Stimulated activated CD4-positive, alpha-beta T cell treated with anti-CD3 and anti-CD28 coated beads, Interleukin-2, amount 100 ng/mL, for 4 hours (primary cell): ENCODE results near the gene ANK2.

Experiments
- DNase-seq: peaks from one replicate; pipeline ENCODE4 v3.0.0-alpha.2; 2020; ENCODE audit warnings: low read depth

The ANK2 gene

DNA sequence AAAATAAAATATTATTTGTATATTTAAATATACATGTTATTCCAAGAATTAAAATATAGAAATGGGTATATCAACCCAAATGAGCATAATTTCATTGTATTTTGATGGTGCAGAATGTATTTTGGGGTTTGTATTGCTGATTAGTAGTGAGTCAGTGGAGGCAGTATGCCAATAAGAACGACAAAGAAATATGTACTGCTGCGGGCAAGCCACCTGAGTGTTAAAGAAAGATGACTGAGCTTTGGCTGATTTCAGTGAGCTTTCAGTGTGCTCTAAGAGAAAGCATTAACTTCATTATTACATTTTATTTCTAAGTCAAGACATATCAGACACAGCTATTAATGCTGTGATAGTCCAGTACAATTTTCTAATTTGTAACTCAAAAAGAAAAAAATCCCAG is 297.8 kb downstream of the ANK2 start:
- no peak for DNase-seq

DNA sequence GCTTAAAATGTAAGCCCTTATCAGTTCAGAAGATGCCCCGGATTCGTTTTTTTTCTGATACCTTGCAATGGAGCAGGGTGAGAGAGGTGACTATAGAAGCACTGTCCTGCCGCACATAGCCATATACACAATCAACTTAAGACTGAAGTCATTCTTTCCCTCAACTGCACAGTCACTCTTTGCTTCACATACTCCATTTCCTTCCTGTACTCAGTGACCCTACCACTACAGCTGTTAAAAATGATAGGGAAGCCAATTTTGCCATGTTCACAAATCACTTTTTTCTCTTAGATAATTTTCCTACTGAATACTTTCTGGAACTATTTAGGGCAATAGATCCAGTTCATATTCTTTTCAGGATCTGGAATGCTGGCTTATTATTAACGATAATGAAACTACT is 300.0 kb downstream of the ANK2 start:
- no peak for DNase-seq

DNA sequence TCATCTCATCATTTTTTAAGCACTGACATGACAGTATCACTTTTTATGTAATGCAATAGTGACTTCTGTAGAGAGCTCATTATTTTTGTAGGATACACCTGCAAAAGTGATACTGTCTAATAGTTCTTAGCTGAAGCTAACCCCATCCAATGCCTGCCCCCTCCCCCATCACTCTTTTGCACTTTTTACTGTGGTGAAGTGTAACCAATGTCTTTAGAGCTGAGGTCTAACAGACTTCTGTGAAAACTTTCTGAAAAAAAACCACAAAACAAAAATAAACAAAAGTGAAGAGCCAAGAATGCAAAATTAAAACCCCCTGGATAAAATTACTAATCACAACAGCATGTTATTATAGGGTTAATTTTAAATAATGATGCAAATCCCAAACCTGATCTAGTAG is 301.1 kb downstream of the ANK2 start:
- DNase-seq, result no peak

DNA sequence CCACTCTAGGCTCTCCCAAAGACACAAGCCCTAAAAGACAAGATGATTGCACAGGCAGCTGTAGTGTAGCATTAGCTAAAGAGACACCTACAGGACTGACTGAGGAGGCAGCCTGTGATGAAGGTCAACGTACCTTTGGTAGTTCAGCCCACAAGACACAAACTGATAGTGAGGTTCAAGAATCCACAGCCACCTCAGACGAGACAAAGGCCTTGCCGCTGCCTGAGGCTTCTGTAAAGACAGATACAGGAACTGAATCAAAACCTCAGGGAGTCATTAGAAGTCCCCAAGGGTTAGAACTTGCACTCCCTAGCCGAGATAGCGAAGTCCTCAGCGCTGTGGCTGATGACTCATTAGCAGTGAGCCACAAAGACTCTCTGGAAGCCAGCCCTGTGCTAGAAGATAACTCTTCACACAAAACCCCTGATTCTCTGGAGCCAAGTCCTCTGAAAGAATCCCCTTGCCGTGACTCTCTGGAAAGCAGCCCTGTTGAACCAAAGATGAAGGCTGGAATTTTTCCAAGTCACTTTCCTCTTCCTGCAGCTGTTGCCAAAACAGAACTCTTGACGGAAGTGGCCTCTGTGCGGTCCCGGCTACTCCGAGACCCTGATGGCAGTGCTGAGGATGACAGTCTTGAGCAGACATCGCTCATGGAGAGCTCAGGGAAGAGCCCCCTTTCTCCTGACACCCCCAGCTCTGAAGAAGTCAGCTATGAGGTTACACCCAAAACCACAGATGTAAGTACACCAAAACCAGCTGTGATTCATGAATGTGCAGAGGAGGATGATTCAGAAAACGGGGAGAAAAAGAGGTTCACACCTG is 306.3 kb downstream of the ANK2 start:
- peak; percentile 67 for DNase-seq

DNA sequence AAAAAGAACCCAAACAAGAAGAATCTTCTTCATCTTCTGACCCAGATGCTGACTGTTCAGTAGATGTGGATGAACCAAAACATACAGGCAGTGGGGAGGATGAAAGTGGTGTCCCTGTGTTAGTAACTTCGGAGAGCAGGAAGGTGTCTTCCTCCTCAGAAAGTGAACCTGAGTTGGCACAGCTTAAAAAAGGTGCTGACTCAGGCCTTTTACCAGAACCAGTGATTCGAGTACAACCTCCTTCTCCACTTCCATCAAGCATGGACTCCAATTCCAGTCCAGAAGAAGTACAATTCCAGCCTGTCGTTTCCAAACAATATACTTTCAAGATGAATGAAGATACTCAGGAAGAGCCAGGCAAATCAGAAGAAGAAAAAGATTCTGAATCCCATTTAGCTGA is 307.0 kb downstream of the ANK2 start:
- DNase-seq, result no peak

DNA sequence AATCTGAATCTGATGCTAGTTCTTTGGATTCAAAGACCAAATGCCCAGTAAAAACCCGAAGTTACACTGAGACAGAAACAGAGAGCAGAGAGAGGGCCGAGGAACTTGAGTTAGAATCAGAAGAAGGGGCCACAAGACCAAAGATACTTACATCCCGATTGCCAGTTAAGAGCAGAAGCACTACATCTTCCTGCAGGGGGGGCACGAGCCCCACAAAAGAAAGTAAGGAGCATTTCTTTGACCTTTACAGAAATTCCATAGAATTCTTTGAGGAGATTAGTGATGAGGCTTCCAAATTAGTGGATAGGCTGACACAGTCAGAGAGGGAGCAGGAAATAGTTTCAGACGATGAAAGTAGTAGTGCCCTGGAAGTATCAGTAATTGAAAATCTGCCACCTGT is 309.3 kb downstream of the ANK2 start:
- no peak for DNase-seq

DNA sequence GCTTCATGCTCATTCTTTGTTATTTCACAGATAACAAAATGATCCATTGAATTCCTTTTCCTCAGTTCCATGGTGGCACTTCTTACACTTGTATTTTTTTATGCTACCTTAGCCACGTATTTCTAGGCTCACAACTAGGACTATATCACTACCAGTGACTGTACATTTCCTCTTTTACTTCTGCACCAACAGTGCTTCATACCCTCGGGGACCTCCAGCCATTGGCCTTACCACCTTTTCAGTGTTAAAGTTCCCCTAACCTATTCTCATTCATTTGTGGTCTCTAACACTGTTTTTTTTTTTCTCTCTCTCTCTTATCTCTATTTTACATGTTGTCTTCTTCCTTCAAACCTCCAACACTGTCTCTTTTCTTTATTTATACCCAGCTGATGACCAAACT is 315.9 kb downstream of the ANK2 start:
- DNase-seq, result no peak

DNA sequence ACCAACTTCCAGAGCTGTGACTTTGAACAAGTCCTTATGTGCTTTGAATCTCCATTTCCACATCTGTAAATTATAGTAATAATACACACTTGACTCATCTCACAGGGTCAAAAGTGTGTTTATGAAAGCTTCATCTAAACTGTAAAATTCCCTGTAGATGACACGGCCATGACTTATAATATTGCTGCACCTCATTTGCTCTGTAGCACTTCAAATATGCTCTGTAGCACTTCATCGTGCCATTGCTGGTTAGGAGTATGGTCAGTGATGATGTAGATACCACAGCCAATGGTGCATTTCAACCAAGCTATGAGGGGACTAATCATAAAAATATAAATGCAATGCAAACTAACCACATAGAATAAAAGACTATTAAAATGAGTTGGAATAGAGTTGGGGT is 318.6 kb downstream of the ANK2 start:
- DNase-seq, result no peak

DNA sequence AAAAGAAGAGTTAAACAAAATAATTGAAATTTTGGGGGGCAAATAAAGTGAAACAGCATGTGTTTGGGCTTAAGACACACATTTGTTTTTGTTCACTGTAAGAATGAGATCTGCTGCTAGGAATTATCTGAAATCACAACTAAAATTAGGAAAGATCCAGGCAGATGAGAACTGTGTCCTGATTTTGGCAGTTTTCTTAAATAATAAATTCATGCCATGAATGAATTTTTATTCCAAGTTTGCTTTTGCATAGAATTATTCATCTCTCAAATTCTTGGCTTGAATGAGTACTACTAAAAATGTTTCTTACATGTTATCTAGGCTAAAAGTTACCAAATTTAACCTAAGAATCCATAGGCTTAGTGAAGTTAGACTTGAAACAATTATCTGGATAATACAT is 321.7 kb downstream of the ANK2 start:
- DNase-seq, result no peak

DNA sequence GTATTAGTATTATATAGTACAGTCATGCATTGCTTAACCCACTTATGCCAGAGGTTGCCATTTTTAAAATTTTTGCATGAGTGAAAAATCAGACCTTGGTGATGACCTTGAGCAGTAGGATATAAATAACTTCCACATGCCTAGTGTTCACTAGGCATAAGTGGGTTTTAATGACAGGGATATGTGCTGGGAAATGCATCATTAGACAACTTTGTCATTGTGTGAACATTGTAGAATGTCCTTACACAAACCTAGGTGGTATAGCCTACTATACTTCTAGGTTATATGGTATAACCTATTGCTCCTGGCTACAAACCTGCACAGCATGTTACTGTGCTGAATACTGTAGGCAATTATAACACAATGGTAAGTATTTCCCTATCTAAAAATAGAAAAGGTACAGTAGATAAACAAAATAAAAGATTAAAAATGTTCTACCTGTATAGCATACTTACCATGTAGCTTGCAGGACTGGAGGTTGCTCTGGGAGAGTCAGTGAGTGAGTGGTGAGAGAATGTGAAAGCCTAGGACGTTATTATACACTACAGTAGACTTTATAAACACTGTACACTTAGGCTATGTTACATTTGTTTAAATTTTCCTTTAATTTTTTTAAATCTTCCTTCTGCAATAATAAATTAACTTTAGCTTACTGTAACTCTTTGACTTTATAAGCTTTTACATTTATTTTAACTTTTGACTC is 326.7 kb downstream of the ANK2 start:
- no peak for DNase-seq

DNA sequence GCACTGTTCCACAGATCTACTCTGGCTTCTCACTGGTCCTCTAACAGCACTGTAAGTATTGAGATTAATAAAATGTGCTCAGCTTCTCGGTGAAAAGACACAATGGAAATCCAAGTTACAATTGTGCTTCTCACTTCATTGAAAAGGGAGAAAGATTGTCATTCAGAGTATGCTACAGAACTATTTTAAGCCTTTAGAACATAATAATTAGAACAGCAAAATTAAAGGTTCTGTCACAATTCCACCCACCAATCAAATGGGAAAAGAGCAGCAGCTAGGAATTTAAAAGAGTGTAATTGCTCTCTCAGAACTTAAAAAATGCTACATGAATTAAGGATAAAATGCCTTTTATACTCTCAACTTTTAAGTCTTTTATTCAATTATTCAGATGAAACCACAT is 329.4 kb downstream of the ANK2 start:
- DNase-seq, result no peak

DNA sequence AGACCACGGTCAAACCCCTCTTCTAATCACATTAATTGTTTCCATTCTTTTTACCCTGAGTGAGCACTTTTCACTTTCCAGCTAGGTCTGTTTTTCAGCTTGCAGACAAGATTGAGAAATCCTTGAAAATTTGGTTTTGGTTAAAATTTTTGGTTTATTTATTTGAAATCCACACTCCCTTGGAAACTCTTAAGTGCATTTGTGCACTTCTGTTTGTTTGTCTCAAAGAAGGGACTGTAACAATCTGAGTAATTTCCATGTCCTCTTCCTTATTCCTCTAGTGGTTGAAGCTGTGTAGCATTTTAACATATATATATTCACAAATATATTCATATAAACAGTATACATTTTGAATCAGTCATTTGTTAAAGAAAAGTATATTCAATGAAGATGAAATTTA is 333.3 kb downstream of the ANK2 start:
- no peak for DNase-seq

DNA sequence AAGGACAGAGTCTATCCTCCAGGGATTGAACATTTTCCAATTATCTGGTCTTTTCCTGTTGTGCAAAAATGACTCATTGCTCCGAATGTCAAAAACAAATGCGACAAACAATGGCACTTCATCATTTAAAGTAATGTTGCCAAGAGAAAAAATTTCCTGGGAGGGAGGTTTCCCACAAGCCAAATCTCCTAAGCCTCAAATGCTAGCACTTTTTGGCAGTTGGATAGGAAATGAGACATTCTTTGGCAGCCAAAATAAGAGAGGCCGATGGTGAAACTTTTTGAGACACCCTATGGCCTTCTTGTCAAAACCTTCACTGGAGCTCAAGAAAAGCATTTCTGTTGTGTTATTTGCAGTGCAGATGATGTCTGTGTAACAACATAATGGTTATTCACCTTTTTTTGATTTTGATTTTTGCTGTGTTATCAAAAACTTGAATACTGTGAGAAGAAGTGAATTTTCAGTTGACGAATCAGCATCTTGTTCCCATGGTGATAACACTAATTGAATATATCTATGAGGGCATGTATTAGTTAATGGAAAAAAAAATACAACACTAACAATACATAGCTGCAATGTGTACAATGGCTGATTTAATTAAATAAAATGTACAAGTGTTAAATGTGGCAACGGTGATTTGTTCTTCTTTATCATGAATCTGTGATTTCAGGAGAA is 333.8 kb downstream of the ANK2 start:
- DNase-seq, result no peak

DNA sequence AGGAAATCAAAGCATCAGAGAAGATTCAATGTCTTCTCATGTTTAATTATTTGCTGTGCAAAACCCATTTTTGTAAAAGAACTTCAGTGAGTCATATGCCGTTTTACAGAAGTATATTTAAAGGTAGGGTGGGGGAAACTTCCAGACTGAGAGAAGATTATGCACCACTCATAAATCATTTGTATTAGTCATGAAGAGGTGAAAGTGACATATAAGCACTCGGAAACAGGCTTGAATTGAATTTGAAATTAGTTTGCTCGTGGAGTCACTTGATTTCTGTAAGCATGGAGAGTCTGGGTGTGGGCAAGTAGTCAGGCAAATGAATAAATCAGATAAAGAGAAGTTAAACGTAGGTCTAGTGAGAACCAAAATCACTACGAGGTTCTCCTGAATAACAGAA is 335.1 kb downstream of the ANK2 start:
- no peak for DNase-seq

DNA sequence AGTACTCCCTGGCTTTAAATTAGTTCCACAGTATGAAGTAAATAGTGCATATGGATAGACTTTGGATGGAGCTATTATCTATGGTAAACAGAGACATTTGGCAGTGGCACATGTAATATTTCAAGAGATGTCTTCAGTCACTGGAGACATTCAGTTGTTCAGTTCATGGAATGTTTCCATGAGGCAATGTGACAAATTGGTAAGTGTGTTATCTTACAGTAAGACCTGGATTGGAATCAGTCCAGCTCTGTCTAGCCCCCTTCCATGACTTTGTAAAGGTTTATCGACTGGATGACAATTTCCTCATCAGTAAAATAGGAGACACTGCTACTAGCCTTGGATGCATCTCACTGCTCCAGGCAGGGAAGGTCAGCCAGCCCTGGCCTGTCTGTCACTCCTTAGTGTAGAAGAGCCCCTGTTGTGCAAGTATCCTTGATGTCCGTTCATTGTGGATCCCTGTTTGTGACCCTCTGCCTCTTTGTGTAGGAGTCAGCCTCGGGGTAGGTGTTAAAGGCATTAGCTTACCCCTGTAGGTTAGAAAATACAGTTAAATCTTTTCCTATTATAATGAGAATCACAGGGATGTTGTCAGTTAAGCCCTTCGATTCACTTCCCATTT is 335.9 kb downstream of the ANK2 start:
- DNase-seq, result no peak

DNA sequence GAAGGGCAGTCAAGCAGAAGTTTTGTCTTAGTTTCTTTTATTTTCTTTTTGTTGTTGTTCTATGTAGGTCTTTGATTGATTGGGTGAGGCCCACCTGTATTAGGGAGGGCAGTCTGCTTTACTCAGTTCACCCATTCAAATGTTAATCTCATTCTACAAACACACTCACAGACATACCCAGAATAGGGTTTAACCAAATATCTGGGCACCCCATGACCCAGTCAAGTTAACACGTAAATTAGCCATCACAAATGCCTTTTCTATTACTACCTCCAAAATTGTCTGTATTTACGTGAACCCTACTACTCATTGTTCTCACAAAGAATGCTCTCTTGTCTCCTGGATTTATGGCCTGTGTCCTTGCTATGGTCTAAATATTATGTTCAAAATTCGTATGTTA is 339.7 kb downstream of the ANK2 start:
- no peak for DNase-seq

DNA sequence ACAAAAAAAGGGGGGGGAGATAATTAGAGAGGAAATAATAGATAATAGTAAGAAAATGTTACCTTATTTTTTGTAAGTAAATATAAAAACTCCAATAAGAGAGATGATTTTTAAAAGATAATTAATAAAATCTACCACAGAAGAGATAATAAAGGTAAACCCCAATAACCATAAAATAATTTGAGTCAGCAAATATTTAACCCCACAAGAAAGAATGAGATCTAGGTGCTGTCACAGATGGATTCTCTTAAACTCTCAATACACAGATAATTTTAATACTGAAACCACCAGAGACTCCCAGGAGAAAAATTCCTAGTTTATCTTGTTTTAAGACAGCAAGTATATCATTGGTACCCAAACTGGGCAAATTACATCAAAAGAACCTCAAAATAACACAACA is 341.4 kb downstream of the ANK2 start:
- no peak for DNase-seq

DNA sequence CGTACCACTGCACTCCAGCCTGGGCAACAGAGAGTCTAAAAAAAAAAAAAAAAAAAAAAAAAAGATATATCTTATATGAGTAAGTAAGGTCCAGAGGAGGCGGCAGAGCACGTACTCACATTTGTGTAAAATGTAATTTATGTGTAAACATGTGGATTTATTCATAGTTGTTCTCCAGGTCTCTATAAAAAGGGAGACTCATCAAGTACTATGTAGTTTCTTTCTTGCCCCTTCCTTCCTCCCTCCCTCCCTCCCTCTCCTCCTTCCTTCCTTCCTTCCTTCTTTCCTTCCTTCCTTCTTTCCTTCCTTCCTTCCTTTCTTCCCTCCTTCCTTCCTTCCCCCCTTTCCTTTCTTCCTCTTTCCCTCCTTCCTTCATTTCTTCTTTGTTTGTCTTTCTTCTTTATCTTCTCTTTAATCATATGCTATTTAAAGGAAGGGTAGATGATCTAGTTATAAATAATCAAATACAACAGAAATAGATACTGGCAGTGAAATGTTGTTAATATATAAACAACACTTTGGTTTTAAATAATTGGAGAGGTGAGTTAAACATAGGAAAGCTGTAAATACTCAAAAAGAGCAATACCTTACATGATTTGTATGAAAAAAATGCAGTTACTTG is 344.8 kb downstream of the ANK2 start:
- no peak for DNase-seq

DNA sequence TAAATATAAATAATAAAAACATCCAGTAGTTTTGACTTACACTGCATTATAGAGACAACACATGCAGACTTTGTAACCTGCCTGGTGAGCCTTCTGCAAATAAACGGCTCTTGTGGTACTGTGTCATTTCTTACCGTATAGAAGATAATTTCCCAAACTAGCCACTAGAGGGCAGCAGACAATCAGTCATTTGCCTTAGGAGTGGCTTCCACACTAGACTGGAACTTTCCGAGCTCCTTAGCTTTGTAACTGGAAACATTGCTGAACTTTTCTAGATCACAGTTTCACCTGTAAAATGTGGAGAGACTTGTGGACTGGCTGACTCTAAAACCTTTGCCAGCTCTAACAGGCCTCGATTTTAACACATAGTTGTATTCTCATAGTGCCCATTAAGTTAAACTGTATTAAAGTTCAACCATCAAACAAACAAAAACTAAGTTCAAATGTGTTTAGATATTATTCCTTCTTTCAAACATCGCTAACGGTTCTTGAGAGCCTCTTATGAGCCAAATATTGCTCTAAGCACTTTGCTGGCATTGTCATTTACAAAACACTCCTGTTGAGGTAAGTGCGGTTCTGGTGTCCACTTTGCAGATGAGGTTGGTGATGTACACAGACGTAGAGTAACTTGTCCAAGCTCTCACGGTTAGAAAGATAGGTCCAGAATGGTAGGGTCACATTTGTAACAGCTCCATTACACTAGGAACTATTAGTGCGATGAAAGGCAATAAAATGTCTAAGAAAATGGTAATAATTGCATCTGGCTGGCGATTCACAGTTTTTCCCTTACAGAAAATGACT is 345.5 kb downstream of the ANK2 start:
- DNase-seq, result peak; percentile 54

DNA sequence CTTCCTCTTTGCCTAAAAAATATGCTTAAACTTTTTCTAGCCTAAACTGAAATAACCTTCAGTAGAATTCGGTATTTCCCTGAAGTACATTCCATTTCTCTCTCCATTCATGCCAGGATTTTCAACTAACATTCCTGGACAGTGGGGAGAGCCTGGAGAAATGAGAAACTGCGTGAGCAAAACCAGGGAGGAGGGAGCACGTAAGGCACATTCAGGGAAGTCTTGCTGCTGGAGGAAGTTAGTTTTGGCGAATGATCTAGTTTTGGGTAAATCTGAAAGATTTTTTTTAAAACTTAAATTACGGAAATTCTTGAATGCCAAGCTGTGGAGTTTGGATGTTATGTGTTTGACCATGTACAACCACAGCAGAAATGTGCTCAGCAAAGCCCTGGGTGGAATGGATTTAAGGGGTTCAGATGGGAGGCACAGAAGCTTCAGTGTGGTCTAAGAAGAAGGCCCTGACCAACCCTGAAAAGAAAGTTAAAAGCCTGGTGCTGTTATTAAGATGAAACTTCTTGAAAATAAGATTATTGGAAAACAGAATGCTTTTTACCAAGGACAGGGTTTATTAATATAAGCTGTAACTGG is 347.8 kb downstream of the ANK2 start:
- no peak for DNase-seq
